Measurements from ENCODE around the gene MYO1D. TPM values are rescaled to one million over a fixed set of nuclear protein-coding genes. Genes with fewer than 3 reads are reported as not detected.

The MYO1D gene
- total RNA-seq, 1 donor from 2014 or later: 18.0 TPM

DNA sequence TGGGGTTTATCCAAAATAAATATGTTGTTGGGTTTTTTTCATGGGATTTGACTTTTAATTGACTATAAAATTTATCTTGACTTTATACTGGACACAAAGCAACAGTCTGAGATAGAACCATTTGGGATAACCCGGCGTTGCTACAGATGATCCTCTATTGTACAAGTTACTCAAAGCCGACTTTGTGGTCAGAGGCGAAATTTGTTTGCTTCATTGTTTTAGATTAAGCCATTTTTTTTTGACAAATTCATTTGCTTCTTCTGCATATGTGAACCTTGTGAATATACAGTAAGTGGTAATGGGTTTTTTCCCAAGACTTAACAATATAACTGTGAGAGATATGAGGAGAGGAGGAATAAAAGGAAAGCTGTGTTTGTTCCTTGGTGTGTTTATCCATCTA, 11.8 kb downstream of the MYO1D start:
- DNase-seq (ENCODE audit: low read depth) (no peak), FAIRE-seq (no peak)
- Mint-ChIP-seq H3K27me3 (ENCODE audit: low read depth, unreplicated experiment) (no peaks in the 10 kb centered on the region), H3K4me3 (ENCODE audit: unreplicated experiment) (no peak overlapping the region), H3K36me3 (ENCODE audit: low read depth, unreplicated experiment) (no peaks in the 10 kb centered on the region), H3K27ac (ENCODE audit: unreplicated experiment) (no peak overlapping the region), H3K4me1 (ENCODE audit: low read depth, unreplicated experiment) (peaks cover 18% of the 10 kb centered on the region), H3K9me3 (ENCODE audit: unreplicated experiment) (no peaks in the 10 kb centered on the region)
- TF ChIP-seq EZH2 (IDR thresholded peaks at IDR 0.05; ENCODE audit: insufficient read depth, low read length): no peak
- TF ChIP-seq, protein P1, sequence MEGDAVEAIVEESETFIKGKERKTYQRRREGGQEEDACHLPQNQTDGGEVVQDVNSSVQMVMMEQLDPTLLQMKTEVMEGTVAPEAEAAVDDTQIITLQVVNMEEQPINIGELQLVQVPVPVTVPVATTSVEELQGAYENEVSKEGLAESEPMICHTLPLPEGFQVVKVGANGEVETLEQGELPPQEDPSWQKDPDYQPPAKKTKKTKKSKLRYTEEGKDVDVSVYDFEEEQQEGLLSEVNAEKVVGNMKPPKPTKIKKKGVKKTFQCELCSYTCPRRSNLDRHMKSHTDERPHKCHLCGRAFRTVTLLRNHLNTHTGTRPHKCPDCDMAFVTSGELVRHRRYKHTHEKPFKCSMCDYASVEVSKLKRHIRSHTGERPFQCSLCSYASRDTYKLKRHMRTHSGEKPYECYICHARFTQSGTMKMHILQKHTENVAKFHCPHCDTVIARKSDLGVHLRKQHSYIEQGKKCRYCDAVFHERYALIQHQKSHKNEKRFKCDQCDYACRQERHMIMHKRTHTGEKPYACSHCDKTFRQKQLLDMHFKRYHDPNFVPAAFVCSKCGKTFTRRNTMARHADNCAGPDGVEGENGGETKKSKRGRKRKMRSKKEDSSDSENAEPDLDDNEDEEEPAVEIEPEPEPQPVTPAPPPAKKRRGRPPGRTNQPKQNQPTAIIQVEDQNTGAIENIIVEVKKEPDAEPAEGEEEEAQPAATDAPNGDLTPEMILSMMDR (IDR thresholded peaks at IDR 0.05; ENCODE audit: insufficient read depth, low read depth, low read length): no peak
- no peaks in the 10 kb centered on the region for H3K9me3 ChIP-seq (ENCODE audit: insufficient read depth, low read depth, low read length)
- H3K4me1 ChIP-seq (ENCODE audit: insufficient read depth, low read length): no peaks in the 10 kb centered on the region
- H3K9ac ChIP-seq (ENCODE audit: low read length): no peak overlapping the region
- no peak overlapping the region for H3K4me2 ChIP-seq (ENCODE audit: low read length)
- H3K36me3 ChIP-seq (ENCODE audit: insufficient read depth, low read length): no peaks in the 10 kb centered on the region
- H4K20me1 ChIP-seq (ENCODE audit: insufficient read depth, low read length): no peaks in the 10 kb centered on the region
- no peak overlapping the region for H3K27ac ChIP-seq (ENCODE audit: low read depth, low read length)
- H2AFZ ChIP-seq (ENCODE audit: low read depth, low read length): no peak overlapping the region
- no peaks in the 10 kb centered on the region for H3K27me3 ChIP-seq (ENCODE audit: insufficient read depth, low read length)
- H3K79me2 ChIP-seq (ENCODE audit: insufficient read depth, low read length): no peaks in the 10 kb centered on the region
- H3K4me3 ChIP-seq (ENCODE audit: insufficient read depth, low read depth, low read length): no peak overlapping the region

DNA sequence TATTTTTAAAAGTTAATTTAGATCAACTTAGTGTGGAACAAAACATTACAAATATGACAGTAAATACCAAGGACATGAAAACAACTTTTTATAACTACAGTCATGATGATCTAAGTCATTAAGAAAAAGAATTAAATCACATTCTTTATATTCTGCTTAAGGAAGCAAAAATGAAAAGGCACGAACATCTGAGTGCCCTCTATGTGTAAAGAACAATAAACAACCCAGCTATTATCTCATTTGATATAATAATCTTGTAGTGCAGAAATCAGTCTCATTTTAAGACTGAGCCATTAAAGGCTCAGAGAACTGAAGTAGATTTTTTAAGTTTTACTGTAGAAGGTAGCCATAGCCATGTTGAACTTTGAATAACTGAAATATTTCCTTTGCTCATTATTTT, 13.4 kb downstream of the MYO1D start:
- Histone ChIP-seq H3K79me2 (ENCODE audit: insufficient read depth, low read length) (no peaks in the 10 kb centered on the region), H3K27me3 (ENCODE audit: insufficient read depth, low read length) (no peaks in the 10 kb centered on the region), H3K4me2 (ENCODE audit: low read length) (no peak overlapping the region), H3K9ac (ENCODE audit: low read length) (no peak overlapping the region), H3K4me3 (ENCODE audit: insufficient read depth, low read depth, low read length) (no peak overlapping the region), H4K20me1 (ENCODE audit: insufficient read depth, low read length) (no peaks in the 10 kb centered on the region), H3K4me1 (ENCODE audit: insufficient read depth, low read length) (no peaks in the 10 kb centered on the region), H2AFZ (ENCODE audit: low read depth, low read length) (no peak overlapping the region), H3K9me3 (ENCODE audit: insufficient read depth, low read depth, low read length) (no peaks in the 10 kb centered on the region), H3K36me3 (ENCODE audit: insufficient read depth, low read length) (no peaks in the 10 kb centered on the region), H3K27ac (ENCODE audit: low read depth, low read length) (no peak overlapping the region)
- H3K36me3 Mint-ChIP-seq (ENCODE audit: low read depth, unreplicated experiment): no peaks in the 10 kb centered on the region
- DNase-seq (ENCODE audit: low read depth) (no peak), FAIRE-seq (no peak)
- H3K4me3 Mint-ChIP-seq (ENCODE audit: unreplicated experiment): no peak overlapping the region
- peaks cover 8% of the 10 kb centered on the region for H3K4me1 Mint-ChIP-seq (ENCODE audit: low read depth, unreplicated experiment)
- no peaks in the 10 kb centered on the region for H3K9me3 Mint-ChIP-seq (ENCODE audit: unreplicated experiment)
- H3K27ac Mint-ChIP-seq (ENCODE audit: unreplicated experiment): no peak overlapping the region
- no peaks in the 10 kb centered on the region for H3K27me3 Mint-ChIP-seq (ENCODE audit: low read depth, unreplicated experiment)
- TF ChIP-seq, protein P1 (IDR thresholded peaks at IDR 0.05; ENCODE audit: insufficient read depth, low read depth, low read length): no peak
- TF ChIP-seq EZH2 (IDR thresholded peaks at IDR 0.05; ENCODE audit: insufficient read depth, low read length): no peak

DNA sequence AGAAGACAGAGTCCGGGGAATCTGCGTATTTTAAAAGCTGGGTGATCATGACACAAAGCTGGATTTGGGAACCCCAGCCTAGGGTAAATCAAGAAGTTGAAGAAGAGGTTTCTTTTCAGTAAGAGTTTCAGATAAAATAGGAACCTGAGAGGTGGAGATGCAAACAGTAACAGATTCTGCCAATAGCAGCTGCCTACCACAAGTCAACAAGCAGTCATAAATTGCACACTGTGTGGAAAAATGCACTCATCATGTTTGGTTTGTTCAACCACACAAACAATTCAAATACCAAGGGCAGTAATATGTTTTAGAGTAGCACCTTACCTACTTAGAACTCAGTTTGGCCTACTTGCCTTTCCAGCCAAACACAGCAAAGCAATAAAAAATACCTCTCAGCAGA, 14.0 kb downstream of the MYO1D start:
- no peaks in the 10 kb centered on the region for H4K20me1 ChIP-seq (ENCODE audit: insufficient read depth, low read length)
- H3K9me3 Mint-ChIP-seq (ENCODE audit: unreplicated experiment): no peaks in the 10 kb centered on the region

More for the DNA sequence above, 14.0 kb downstream of the MYO1D start:
- no peak overlapping the region for H3K4me2 ChIP-seq (ENCODE audit: low read length)
- no peak overlapping the region for H2AFZ ChIP-seq (ENCODE audit: low read depth, low read length)
- no peaks in the 10 kb centered on the region for H3K9me3 ChIP-seq (ENCODE audit: insufficient read depth, low read depth, low read length)
- no peaks in the 10 kb centered on the region for H3K4me1 ChIP-seq (ENCODE audit: insufficient read depth, low read length)
- H3K27me3 ChIP-seq (ENCODE audit: insufficient read depth, low read length): no peaks in the 10 kb centered on the region
- DNase-seq (ENCODE audit: low read depth) (no peak), FAIRE-seq (no peak)
- H3K36me3 ChIP-seq (ENCODE audit: insufficient read depth, low read length): no peaks in the 10 kb centered on the region
- H3K27ac ChIP-seq (ENCODE audit: low read depth, low read length): no peak overlapping the region
- TF ChIP-seq EZH2 (IDR thresholded peaks at IDR 0.05; ENCODE audit: insufficient read depth, low read length): no peak
- TF ChIP-seq, protein P1 (IDR thresholded peaks at IDR 0.05; ENCODE audit: insufficient read depth, low read depth, low read length): no peak
- H3K4me3 Mint-ChIP-seq (ENCODE audit: unreplicated experiment): no peak overlapping the region
- no peaks in the 10 kb centered on the region for H3K27me3 Mint-ChIP-seq (ENCODE audit: low read depth, unreplicated experiment)
- peaks cover 8% of the 10 kb centered on the region for H3K4me1 Mint-ChIP-seq (ENCODE audit: low read depth, unreplicated experiment)
- H3K4me3 ChIP-seq (ENCODE audit: insufficient read depth, low read depth, low read length): no peak overlapping the region
- no peaks in the 10 kb centered on the region for H3K36me3 Mint-ChIP-seq (ENCODE audit: low read depth, unreplicated experiment)
- H3K27ac Mint-ChIP-seq (ENCODE audit: unreplicated experiment): no peak overlapping the region
- H3K79me2 ChIP-seq (ENCODE audit: insufficient read depth, low read length): no peaks in the 10 kb centered on the region
- no peak overlapping the region for H3K9ac ChIP-seq (ENCODE audit: low read length)
